Ishikawa (cell line): ENCODE measurements around the gene ABCC1.

ENCODE experiments used
- CEBPB ChIP-seq: IDR thresholded peaks from 2 replicates; pipeline ENCODE4 v1.6.1; 2012
- CREB1 ChIP-seq: IDR thresholded peaks from 2 replicates; pipeline ENCODE4 v1.6.1; 2012; ENCODE audit warnings: low read depth
- EGR1 ChIP-seq: IDR thresholded peaks from 2 replicates; pipeline ENCODE4 v1.6.1; 2012
- EP300 ChIP-seq: IDR thresholded peaks from 2 replicates; pipeline ENCODE4 v1.6.1; 2012; ENCODE audit warnings: borderline replicate concordance
- FOXM1 ChIP-seq: IDR thresholded peaks from 2 replicates; pipeline ENCODE4 v1.6.1; 2012; ENCODE audit warnings: low read depth, borderline replicate concordance
- NFIC ChIP-seq: IDR thresholded peaks from 2 replicates; pipeline ENCODE4 v1.6.1; 2012
- RAD21 ChIP-seq: IDR thresholded peaks from 2 replicates; pipeline ENCODE4 v1.6.1; 2012; ENCODE audit warnings: low read depth
- TAF1 ChIP-seq: IDR thresholded peaks from 2 replicates; pipeline ENCODE4 v1.6.1; 2012; ENCODE audit warnings: low read depth, mild to moderate bottlenecking
- TCF12 ChIP-seq: IDR thresholded peaks from 2 replicates; pipeline ENCODE4 v1.6.1; 2012; ENCODE audit warnings: low read depth
- TEAD4 ChIP-seq: IDR thresholded peaks from 2 replicates; pipeline ENCODE4 v1.6.1; 2012
- YY1 ChIP-seq: IDR thresholded peaks from 2 replicates; pipeline ENCODE4 v1.6.1; 2012; ENCODE audit warnings: low read depth
- ZBTB7A ChIP-seq: IDR thresholded peaks from 2 replicates; pipeline ENCODE4 v1.6.1; 2012; ENCODE audit warnings: low read depth
- TF ChIP-seq, protein P1 (sequence below): IDR thresholded peaks from 2 replicates; pipeline ENCODE4 v1.6.1; 2012; ENCODE audit warnings: low read depth, mild to moderate bottlenecking
- TF ChIP-seq, protein P2 (sequence below): IDR thresholded peaks from 2 replicates; pipeline ENCODE4 v1.6.1; 2012
- TF ChIP-seq, protein P3 (sequence below): IDR thresholded peaks from 2 replicates; pipeline ENCODE4 v1.6.1; 2012

Gene ABCC1

DNA sequence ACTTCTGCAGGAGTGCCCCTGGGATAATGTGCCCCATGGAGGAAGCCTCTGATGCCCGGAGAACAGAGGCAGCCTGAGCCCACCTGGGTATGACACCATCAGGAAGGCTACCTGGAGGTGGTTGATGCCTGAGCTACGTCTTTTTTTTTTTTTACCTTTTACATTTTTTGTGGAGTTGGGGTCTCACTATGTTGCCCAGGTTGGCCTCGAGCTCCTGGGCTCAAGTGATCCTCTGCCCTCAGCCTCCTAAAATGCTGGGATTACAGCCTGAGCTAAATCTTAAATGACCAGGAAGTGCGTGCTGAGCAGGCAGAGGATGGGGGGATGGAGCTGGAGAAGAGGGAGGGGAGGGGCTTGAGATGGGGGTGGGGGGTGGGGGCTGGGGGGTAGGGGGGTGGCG is 241.1 kb downstream of the ABCC1 start:
- TF ChIP-seq CEBPB (no peak), CREB1 (no peak), RAD21 (no peak), YY1 (no peak)
- TF ChIP-seq, protein P1, sequence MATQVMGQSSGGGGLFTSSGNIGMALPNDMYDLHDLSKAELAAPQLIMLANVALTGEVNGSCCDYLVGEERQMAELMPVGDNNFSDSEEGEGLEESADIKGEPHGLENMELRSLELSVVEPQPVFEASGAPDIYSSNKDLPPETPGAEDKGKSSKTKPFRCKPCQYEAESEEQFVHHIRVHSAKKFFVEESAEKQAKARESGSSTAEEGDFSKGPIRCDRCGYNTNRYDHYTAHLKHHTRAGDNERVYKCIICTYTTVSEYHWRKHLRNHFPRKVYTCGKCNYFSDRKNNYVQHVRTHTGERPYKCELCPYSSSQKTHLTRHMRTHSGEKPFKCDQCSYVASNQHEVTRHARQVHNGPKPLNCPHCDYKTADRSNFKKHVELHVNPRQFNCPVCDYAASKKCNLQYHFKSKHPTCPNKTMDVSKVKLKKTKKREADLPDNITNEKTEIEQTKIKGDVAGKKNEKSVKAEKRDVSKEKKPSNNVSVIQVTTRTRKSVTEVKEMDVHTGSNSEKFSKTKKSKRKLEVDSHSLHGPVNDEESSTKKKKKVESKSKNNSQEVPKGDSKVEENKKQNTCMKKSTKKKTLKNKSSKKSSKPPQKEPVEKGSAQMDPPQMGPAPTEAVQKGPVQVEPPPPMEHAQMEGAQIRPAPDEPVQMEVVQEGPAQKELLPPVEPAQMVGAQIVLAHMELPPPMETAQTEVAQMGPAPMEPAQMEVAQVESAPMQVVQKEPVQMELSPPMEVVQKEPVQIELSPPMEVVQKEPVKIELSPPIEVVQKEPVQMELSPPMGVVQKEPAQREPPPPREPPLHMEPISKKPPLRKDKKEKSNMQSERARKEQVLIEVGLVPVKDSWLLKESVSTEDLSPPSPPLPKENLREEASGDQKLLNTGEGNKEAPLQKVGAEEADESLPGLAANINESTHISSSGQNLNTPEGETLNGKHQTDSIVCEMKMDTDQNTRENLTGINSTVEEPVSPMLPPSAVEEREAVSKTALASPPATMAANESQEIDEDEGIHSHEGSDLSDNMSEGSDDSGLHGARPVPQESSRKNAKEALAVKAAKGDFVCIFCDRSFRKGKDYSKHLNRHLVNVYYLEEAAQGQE, result no peak

DNA sequence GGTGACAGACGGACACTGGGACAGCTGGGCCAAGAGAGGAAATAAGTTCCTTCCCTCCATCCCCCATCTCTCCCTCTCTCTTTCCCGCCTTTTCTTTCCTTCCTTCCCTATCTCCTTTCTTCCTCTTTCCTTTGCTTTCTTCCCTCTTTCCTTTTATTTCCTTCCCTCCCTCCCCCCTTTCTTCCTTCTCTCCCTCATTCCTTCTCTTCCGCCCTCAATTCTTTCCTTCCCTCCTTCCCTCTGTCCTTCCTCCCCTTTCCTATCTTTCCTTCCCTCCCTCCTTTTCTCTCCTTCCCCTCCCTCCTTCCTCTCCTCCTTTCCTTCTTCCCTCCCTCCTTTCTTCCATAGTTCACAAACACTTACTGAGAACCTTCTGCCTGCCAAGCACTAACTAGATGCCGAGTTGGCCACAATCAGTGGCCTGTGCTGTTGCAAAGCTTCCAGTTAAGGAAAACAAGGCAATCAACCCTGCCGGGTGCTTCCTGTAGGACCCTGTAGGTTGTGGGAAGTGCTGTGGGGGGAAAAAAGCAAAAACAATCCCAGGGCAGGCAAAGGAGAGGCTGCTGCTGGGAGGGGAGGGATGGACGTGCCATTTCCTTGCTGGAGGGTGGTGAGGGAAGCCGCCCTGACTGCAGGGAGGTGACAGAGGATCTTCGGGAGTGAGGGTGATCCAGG is 242.2 kb downstream of the ABCC1 start:
- no peak for TF ChIP-seq EP300
- TF ChIP-seq YY1, result no peak
- TF ChIP-seq TEAD4, result no peak
- TF ChIP-seq NFIC, result no peak
- no peak for TF ChIP-seq FOXM1
- TF ChIP-seq RAD21, result no peak
- TF ChIP-seq EGR1, result no peak
- no peak for TF ChIP-seq TCF12
- TF ChIP-seq, protein P2, sequence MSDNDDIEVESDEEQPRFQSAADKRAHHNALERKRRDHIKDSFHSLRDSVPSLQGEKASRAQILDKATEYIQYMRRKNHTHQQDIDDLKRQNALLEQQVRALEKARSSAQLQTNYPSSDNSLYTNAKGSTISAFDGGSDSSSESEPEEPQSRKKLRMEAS, result no peak
- TF ChIP-seq CEBPB, result no peak
- TF ChIP-seq, protein P1, result no peak
- TF ChIP-seq ZBTB7A, result no peak
- no peak for TF ChIP-seq CREB1
- TF ChIP-seq, protein P3, sequence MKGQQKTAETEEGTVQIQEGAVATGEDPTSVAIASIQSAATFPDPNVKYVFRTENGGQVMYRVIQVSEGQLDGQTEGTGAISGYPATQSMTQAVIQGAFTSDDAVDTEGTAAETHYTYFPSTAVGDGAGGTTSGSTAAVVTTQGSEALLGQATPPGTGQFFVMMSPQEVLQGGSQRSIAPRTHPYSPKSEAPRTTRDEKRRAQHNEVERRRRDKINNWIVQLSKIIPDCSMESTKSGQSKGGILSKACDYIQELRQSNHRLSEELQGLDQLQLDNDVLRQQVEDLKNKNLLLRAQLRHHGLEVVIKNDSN, result no peak
- TF ChIP-seq TAF1, result no peak
